Skeletal muscle satellite cell (primary cell): Measurements from ENCODE around the gene NPTN.

Experiments
- H3K27me3 ChIP-seq: 2 replicates; pipeline ENCODE4 v1.7.0; 2013; ENCODE audit warnings: low read length; ENCODE audit not compliant: control insufficient read depth, insufficient read depth
- H3K36me3 ChIP-seq: 2 replicates; pipeline ENCODE4 v1.7.0; 2013; ENCODE audit warnings: mild to moderate bottlenecking, control low read depth, low read length; ENCODE audit not compliant: insufficient read depth
- H3K4me1 ChIP-seq: 2 replicates; pipeline ENCODE4 v1.7.0; 2013; ENCODE audit warnings: low read length; ENCODE audit not compliant: control insufficient read depth, insufficient read depth
- H3K4me2 ChIP-seq: 2 replicates; pipeline ENCODE4 v1.7.0; 2013; ENCODE audit warnings: mild to moderate bottlenecking, low read length
- H3K4me3 ChIP-seq: 2 replicates; pipeline ENCODE4 v1.7.0; 2013; ENCODE audit warnings: low read length
- H3K9ac ChIP-seq: 2 replicates; pipeline ENCODE4 v1.7.0; 2013; ENCODE audit warnings: mild to moderate bottlenecking, low read depth, low read length, moderate library complexity
- H3K9me3 ChIP-seq: replicated peaks from 2 replicates; pipeline ENCODE4 v1.7.0; 2013; ENCODE audit warnings: mild to moderate bottlenecking, control low read depth, low read length

NPTN gene

DNA sequence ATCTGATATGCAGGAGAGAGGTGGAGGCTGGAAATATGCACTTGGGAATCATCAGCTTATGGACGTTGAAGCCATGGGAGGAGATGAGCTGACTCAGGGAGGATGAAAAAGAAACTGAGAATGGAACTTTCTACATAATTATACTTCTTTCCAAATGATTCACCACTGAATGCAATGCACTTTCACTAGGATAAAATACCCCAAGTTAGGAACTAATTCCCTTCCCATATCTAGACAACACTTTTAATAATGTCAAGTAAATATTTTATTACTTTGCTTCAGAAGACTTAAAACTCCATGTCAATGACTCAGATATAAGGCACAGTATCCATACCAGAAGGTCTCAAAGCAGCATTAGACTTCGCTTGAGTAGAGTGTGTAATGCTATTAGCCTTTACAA, 24.2 kb downstream of the NPTN start:
- H3K36me3 ChIP-seq: no peaks in the 10 kb centered on the region
- H3K27me3 ChIP-seq: no peaks in the 10 kb centered on the region
- H3K4me2 ChIP-seq: no peak overlapping the region
- H3K9me3 ChIP-seq: no peaks in the 10 kb centered on the region
- H3K4me3 ChIP-seq: no peak overlapping the region
- peaks cover 17% of the 10 kb centered on the region for H3K4me1 ChIP-seq
- no peak overlapping the region for H3K9ac ChIP-seq

DNA sequence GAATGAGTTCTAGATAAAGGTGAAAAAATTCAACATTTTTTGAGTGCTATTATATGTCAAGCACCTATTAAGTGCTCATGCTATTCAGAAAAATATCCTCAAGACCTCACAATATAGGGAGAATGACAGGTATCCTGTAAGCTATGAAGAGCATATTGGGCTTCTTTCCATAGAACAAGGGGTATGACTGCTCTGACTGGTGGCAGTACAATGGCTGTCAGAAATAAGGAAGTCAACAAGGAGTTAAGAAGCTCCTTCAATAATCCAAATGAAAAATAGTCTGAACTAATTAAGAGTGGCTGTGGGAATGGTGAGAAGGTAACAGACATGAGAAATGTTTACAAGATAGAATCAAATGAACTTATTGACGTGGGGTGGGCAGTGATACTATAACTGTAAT, 24.7 kb downstream of the NPTN start:
- Histone ChIP-seq H3K27me3 (no peaks in the 10 kb centered on the region), H3K9me3 (no peaks in the 10 kb centered on the region), H3K4me2 (no peak overlapping the region), H3K36me3 (no peaks in the 10 kb centered on the region), H3K4me3 (no peak overlapping the region), H3K9ac (no peak overlapping the region), H3K4me1 (peaks cover 17% of the 10 kb centered on the region)

DNA sequence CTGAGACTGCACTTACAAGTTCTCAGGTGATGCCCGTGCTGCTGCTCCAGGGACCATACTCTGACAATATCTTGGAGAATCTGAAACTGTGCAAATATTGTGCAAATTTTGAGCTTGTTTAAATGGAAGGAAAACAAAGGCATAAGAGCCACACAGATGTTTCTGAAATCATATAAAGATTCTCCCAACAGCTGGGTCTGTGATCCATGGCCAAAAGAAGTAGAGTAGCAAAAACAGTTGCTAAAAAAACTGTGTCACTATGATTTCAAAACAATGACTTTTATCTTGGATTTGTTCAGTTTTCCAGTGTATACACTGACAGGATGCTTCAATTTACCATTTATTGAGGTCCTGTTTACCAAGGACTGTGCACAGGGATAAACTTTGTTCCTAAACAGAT, 25.3 kb downstream of the NPTN start:
- Histone ChIP-seq H3K9ac (no peak overlapping the region), H3K9me3 (no peaks in the 10 kb centered on the region), H3K4me3 (no peak overlapping the region), H3K4me1 (peaks cover 19% of the 10 kb centered on the region), H3K27me3 (no peaks in the 10 kb centered on the region), H3K4me2 (no peak overlapping the region), H3K36me3 (no peaks in the 10 kb centered on the region)

DNA sequence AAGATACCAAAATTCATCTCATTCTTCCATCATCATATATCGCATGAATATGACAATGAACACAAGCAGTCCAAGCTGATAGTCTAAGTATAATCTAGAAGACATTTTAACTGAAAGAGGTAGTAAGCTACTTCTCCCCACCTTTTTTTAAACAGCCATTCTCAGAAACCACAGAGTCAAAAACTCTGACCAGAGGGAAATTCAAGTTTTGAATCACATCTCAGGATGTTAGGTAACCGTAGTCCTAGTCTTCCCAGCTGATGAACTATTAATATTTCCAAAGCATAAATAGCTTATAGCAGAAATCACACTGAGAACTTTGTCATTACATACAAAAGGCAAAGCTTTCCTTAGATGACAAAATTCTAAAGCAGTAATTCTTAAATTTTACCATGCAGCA, 25.8 kb downstream of the NPTN start:
- peaks cover 24% of the 10 kb centered on the region for H3K4me1 ChIP-seq
- H3K9ac ChIP-seq: no peak overlapping the region
- H3K4me3 ChIP-seq: no peak overlapping the region
- no peaks in the 10 kb centered on the region for H3K27me3 ChIP-seq
- H3K36me3 ChIP-seq: no peaks in the 10 kb centered on the region
- H3K9me3 ChIP-seq: no peaks in the 10 kb centered on the region
- no peak overlapping the region for H3K4me2 ChIP-seq

DNA sequence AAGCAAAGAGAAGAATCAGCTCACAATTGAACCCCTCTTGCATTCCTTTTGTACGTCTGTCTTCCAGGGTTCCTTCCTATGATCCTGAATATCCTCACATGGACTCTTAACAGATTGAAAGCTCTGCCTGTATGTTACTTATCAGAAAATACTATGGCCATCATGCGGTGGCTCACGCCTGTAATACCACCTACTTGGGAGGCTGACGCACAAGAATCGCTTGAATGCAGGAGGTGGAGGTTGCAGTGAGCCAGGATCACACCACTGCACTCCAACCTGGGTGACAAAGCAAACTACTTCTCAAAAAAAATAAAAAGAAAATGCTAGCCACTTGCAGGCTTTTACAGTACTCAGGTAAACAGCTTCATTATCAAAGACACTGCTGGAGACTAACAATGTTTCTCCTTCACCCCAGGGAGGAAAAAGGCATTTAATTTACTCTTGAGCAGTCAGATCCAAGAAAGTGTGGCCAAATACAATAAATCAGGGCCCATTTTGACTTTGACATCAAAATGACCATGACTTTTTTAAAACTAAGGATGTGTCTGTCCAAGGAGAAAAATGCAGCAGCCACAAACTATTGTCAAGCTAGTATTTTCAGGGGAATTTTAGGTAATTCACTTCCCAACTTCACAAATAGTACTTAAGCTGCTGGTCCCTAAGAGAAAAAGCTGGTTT, 27.3 kb downstream of the NPTN start:
- no peak overlapping the region for H3K4me2 ChIP-seq
- H3K4me3 ChIP-seq: no peak overlapping the region
- H3K27me3 ChIP-seq: no peaks in the 10 kb centered on the region
- H3K36me3 ChIP-seq: no peaks in the 10 kb centered on the region
- H3K4me1 ChIP-seq: peaks cover 39% of the 10 kb centered on the region
- H3K9me3 ChIP-seq: no peaks in the 10 kb centered on the region
- no peak overlapping the region for H3K9ac ChIP-seq

DNA sequence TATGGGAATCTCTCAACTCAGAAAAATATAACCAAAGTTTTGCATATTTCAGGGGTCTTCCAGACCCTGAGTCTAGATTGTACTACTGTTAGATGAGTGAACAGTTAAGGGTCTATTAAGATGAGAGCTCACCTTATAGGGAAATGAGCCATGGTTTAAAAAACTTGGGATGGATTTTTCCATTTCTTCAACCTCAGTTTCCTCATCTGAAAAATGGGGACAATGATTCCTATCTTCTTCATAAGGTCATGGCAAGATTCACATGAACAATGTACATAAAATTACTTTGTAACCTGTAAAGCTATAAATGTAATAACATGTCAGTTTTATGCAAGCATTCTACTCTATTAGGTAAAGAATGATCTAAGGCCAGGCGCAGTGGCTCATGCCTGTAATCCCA, 28.7 kb downstream of the NPTN start:
- Histone ChIP-seq H3K4me3 (no peak overlapping the region), H3K4me2 (no peak overlapping the region), H3K4me1 (peaks cover 52% of the 10 kb centered on the region), H3K9ac (no peak overlapping the region), H3K36me3 (no peaks in the 10 kb centered on the region), H3K9me3 (no peaks in the 10 kb centered on the region), H3K27me3 (no peaks in the 10 kb centered on the region)

DNA sequence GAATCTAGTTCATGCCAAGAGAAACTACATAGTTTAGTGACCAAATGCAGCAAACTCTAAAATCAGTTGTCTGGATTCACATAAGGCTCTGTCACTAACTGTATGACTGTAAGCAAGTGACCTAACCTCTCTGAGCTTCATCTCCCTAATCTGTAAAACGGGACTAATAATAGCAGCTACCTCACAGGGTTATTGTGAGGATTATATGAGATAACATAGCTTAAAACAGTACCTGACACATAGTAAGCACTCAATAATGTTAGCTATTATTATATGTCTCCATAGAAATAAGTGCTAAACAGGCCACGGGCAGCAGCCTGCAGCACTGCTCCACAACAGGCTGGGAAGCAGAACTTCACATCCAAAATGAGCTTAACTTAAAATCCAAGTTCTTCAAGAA, 30.2 kb downstream of the NPTN start:
- Histone ChIP-seq H3K4me1 (peaks cover 50% of the 10 kb centered on the region), H3K27me3 (no peaks in the 10 kb centered on the region), H3K36me3 (no peaks in the 10 kb centered on the region), H3K4me3 (no peak overlapping the region), H3K9ac (no peak overlapping the region), H3K9me3 (no peaks in the 10 kb centered on the region), H3K4me2 (no peak overlapping the region)

DNA sequence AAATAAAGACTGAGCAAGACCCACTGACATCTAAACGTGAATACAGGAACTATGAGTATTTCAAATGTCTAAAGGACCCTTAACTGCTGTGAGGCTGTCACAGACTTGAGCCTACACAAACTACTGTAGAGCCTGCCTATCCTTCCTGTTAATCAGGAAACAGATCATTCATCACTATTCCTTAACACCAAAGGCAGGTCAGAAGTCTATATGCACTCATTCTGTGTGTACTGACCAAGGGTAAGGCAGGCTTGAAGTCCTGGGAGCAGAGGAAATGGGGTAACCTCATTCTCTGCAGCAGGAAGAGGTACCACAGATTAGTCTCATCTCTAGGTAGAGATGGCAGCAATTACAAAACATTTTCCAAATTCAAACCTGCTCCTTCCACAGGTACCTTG, 30.7 kb downstream of the NPTN start:
- H3K4me3 ChIP-seq: no peak overlapping the region
- peak overlapping the region; percentile 15 for H3K9ac ChIP-seq

DNA sequence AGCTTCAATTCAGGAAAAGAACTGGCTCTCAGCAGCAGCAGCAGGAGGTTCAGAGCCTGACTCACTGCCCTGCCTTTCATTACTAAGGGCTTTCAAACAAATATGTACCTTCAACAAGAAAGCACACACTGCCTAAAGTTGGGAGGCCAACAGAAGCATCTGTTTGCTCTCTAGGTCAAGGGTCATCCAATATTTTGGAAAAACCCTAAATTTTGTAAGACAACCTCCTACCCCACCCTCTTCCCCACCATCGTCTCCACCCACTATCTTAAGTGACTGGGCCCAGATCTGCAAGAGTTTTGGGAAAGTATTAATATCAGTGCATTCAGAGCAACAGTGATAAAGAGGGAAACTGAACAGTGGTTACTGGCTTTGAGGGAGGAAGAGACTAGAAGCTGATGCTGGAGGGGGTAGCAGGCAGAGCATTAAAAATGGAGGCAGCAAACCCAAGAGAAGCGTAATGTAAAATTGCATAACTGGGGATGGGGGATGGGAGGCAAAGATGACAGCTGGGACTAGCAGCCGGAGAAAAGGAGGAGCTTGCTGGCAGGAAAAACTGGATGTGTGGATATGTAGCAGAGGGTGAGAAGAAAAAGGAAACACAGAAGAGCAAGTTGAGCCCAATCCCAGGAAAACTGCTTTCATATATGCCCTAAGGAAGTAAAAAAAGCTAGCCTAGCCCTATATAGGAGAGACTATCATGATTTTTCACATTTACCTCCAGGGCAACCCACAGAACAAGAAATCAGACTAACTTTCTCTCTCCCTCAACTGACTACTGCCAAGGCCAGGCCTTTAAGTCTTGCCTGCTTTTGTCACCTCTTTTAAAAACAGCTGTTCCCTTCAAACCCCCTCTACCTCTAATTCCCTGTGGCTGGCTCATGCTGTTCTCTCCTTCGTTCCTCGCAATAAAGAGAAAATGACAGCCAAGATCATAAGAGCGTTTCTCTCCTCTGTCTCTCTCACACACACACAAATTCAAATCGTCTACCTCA, 31.4 kb downstream of the NPTN start:
- peak overlapping the region; percentile 5 for H3K4me3 ChIP-seq

More for the DNA sequence above, 30.7 kb downstream of the NPTN start:
- Histone ChIP-seq H3K9me3 (no peaks in the 10 kb centered on the region), H3K4me2 (peak overlapping the region; percentile 57), H3K27me3 (no peaks in the 10 kb centered on the region), H3K4me1 (peaks cover 47% of the 10 kb centered on the region), H3K36me3 (no peaks in the 10 kb centered on the region)

DNA sequence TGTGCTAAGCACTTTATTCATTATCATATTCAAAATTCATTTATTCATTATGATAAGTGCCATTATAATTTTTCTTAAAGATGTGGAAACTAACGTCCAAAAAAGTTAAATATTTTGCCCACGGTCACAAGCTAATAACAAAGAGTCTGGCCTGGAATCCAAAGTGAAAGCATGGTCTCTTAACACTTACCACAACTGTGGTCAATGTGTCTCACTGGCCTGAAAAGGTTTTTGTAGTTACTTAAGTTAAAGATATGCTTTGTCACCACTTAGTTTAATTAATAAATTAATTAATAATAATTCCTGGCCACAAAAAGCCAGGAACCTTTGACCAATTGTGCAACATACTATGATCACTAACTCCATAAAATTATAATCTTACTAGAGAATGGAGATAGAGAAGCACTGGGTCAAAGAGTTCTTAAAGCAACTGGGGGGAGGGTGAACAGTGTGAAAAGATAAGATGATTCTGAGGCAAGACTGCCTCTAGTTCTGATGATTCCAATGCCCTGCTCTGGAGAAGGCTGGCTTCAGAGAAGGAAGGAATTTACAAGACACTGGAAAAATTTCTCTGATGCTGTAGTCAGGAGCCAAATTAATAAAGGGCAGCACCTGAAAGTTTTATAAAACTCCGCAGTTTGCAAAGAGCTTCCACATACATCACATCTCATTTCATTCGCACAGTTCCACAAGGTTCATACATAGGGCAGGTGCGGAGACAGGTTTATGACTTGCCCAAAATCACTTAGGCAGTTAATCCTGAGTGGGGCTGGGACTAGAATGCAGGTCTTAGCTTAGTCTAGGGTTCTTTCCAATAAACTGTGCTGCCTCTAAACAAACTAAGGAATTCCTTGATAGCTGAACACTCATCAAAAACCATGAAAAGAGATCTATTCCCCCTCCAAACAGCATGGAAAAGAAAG, 32.5 kb downstream of the NPTN start:
- H3K9me3 ChIP-seq: no peaks in the 10 kb centered on the region
- H3K9ac ChIP-seq: no peak overlapping the region
- H3K4me2 ChIP-seq: peak overlapping the region; percentile 57
- H3K4me3 ChIP-seq: no peak overlapping the region
- no peaks in the 10 kb centered on the region for H3K36me3 ChIP-seq
- peaks cover 49% of the 10 kb centered on the region for H3K4me1 ChIP-seq
- no peaks in the 10 kb centered on the region for H3K27me3 ChIP-seq

More for the DNA sequence above, 31.4 kb downstream of the NPTN start:
- Histone ChIP-seq H3K27me3 (no peaks in the 10 kb centered on the region), H3K4me2 (peak overlapping the region; percentile 57), H3K9ac (peak overlapping the region; percentile 15), H3K4me1 (peaks cover 45% of the 10 kb centered on the region), H3K36me3 (no peaks in the 10 kb centered on the region), H3K9me3 (no peaks in the 10 kb centered on the region)

DNA sequence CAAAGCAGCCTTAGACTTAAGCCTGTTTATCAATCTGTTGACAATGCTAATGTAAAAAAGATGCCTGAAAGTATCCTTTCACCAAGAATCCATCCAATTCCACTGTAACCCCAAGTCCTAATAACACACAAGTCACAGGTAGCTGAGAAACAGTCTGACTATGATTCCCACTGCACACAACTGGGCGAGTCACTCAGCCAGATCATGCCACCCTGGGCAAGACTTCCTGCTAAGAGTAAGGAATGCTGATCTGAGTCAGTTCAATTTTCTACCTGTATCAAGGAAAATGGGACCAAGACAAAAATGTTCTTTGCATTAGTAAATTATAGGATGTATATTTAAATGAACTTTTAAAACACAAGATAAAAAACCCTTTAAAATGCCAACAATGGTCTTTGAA, 33.3 kb downstream of the NPTN start:
- no peaks in the 10 kb centered on the region for H3K36me3 ChIP-seq
- no peak overlapping the region for H3K4me3 ChIP-seq
- H3K9ac ChIP-seq: no peak overlapping the region
- peaks cover 49% of the 10 kb centered on the region for H3K4me1 ChIP-seq
- no peak overlapping the region for H3K4me2 ChIP-seq
- no peaks in the 10 kb centered on the region for H3K9me3 ChIP-seq
- H3K27me3 ChIP-seq: no peaks in the 10 kb centered on the region
